ENCODE data around the gene ARHGAP23. TPM values are rescaled to one million over a fixed set of nuclear protein-coding genes. Genes with fewer than 3 reads are reported as not detected.

ARHGAP23 gene
- total and polyA plus RNA-seq, 4 experiments from 2014 or later, result 0.04 to 0.23 TPM; not detected in 2

DNA sequence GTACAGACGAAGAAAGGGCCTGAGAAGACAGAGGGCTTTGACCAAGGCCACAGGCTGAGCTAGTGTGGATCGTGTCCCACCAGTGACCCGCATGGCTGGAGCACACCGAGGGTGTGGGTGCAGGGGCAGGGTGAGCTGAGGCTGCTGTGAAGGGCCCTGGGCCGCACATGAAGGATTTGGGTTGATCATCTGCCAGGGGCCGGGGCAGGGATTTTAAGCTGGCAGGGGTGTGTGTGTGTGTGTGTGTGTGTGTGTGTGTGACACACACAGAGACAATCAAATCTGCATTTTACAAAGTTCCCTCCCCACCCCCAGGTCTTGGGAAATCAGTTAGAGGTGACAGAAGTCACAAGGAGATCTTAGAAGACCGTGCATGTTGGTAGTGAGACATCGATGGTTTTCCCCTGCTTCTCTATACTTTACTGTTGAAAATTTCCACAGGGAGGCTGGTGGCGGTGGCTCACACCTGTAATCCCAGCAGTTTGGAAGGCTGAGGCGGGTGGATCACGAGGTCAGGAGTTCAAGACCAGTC is 112.3 kb downstream of the ARHGAP23 start:
- H3K27me3 ChIP-seq (ENCODE audit: insufficient read depth, low read length), result no peaks in the 10 kb centered on the region
- H3K9me3 ChIP-seq (ENCODE audit: control insufficient read depth in 1 of 2, low read length in 2 of 2), result no peaks in the 10 kb centered on the region
- ChIA-PET CTCF (ENCODE audit: partially characterized antibody) (no interaction called here), POLR2A (ENCODE audit: partially characterized antibody) (no interaction called here)
- DNase-seq, result no peak
- no peaks in the 10 kb centered on the region for H3K4me1 ChIP-seq (ENCODE audit: insufficient read depth, low read length)
- H3K27ac ChIP-seq (ENCODE audit: low read depth, low read length), result no peak overlapping the region
- H3K9me3 Mint-ChIP-seq, result no peaks in the 10 kb centered on the region
- H3K4me1 Mint-ChIP-seq, result no peaks in the 10 kb centered on the region
- H3K4me3 Mint-ChIP-seq, result no peak overlapping the region
- H3K27ac Mint-ChIP-seq, result no peak overlapping the region
- no peaks in the 10 kb centered on the region for H3K36me3 Mint-ChIP-seq
- H3K4me3 ChIP-seq (ENCODE audit: low read length in 2 of 2), result no peak overlapping the region
- H3K27me3 Mint-ChIP-seq, result peaks cover 14 to 27% of the 10 kb centered on the region in 2 donors
- H3K36me3 ChIP-seq (ENCODE audit: insufficient read depth, low read length), result no peaks in the 10 kb centered on the region
- intact Hi-C loops (cut with micrococcal nuclease), result no loop called here

DNA sequence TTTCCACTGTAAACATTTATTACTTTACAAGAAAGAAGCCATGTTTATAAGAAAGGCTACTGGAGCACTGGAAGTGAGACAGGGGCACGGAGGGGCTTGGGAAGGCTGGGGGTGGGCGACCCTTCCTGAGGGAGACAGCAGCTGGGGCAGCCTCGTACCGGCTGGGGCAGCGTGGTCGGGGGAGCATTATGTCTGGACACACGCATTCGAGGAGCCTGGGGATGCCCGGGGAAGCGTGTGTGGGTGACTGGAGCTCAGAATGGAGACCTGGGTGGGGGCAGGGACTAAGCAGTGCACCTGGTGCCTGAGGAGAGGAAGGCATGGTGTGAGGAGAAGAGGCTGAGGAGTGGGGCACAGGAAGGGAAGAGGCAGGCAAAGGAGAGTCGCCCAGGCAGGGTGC is 113.0 kb downstream of the ARHGAP23 start:
- H3K9me3 Mint-ChIP-seq, result no peaks in the 10 kb centered on the region
- H3K27ac Mint-ChIP-seq, result peak overlapping the region in 1 of 7 donors; percentile 54
- no peak overlapping the region for H3K4me3 Mint-ChIP-seq
- H3K4me3 ChIP-seq (ENCODE audit: low read length in 2 of 2), result no peak overlapping the region
- no peaks in the 10 kb centered on the region for H3K36me3 ChIP-seq (ENCODE audit: insufficient read depth, low read length)
- ChIA-PET CTCF (ENCODE audit: partially characterized antibody) (interaction anchor here (0.7 kb wide), 1 partner anchor 16 kb away, joined by 4 read pairs; no protein-coding TSS in a partner anchor), POLR2A (ENCODE audit: partially characterized antibody) (no interaction called here)
- H3K36me3 Mint-ChIP-seq, result no peaks in the 10 kb centered on the region
- H3K27me3 Mint-ChIP-seq, result peaks cover 8 to 25% of the 10 kb centered on the region in 2 donors
- no peak overlapping the region for H3K27ac ChIP-seq (ENCODE audit: low read depth, low read length)
- intact Hi-C loops (cut with micrococcal nuclease), result no loop called here
- H3K4me1 ChIP-seq (ENCODE audit: insufficient read depth, low read length), result no peaks in the 10 kb centered on the region
- H3K9me3 ChIP-seq (ENCODE audit: control insufficient read depth in 1 of 2, low read length in 2 of 2), result no peaks in the 10 kb centered on the region
- H3K27me3 ChIP-seq (ENCODE audit: insufficient read depth, low read length), result no peaks in the 10 kb centered on the region
- H3K4me1 Mint-ChIP-seq, result no peaks in the 10 kb centered on the region
- DNase-seq, result no peak

DNA sequence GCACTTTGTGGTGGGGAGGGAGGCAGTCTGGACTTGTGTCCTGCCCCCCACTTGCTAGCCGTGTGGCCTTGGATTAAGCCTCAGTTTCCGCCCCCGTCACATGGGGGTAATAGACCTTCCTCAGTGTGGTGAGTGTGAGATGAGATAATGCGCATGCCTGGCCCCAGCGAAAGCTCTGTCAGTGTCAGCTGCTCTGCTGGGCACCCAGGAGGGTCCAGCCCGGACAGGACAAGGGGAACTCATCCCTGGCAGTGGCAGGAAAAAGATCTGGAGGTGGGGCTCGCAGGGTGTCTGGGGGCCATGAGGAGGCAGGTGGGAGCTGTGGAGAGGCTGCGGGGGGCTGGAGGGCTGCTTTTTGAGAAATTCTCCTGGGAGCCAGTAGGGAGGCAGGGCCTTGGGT is 114.0 kb downstream of the ARHGAP23 start:
- H3K36me3 Mint-ChIP-seq, result no peaks in the 10 kb centered on the region

DNA sequence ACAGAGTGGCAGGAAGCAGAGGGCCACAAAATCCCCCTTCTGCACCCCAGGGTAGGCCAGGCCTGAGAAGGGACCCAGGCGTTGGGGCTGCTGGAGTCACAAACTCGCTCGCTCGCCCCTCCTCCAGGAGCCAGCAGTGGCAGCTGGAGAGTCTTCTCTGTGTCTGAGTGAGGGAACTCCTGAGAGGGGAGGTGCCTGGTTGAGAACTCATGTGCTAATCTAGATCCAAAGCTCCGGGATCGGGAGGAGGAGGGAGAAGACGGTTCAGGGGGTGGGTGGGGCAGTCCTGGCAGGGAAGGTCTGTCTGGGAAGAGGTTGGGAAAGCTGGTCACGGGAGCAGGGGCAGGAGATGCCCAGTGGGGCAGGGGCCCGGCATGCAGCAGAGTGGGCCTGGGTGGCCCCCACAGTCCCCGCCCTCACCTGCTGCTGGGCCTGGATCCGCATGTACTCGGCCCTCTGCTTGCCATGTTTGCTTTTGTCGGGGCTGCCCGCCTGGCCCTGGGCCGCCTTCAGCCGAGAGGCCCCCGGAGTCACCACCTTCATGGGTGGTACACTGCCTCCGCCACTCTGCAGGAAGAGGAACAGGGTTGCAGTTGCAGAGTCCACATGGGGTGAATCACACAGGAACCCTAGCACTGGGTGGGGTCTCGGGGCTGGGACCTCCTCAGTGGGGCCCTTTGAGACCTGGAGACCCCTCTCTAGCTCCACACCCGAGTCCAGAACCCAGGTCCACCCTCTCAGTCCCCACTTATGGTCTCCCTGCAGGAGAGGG is 115.3 kb downstream of the ARHGAP23 start:
- no peak overlapping the region for H3K4me3 Mint-ChIP-seq
- intact Hi-C loops (cut with micrococcal nuclease), result no loop called here

More for the DNA sequence above, 114.0 kb downstream of the ARHGAP23 start:
- Histone ChIP-seq H3K36me3 (ENCODE audit: insufficient read depth, low read length) (no peaks in the 10 kb centered on the region), H3K27ac (ENCODE audit: low read depth, low read length) (no peak overlapping the region), H3K9me3 (ENCODE audit: control insufficient read depth in 1 of 2, low read length in 2 of 2) (no peaks in the 10 kb centered on the region), H3K4me1 (ENCODE audit: insufficient read depth, low read length) (no peaks in the 10 kb centered on the region), H3K27me3 (ENCODE audit: insufficient read depth, low read length) (no peaks in the 10 kb centered on the region), H3K4me3 (ENCODE audit: low read length in 2 of 2) (no peak overlapping the region)
- no peaks in the 10 kb centered on the region for H3K4me1 Mint-ChIP-seq
- H3K9me3 Mint-ChIP-seq, result no peaks in the 10 kb centered on the region
- intact Hi-C loops (cut with micrococcal nuclease), result no loop called here
- ChIA-PET CTCF (ENCODE audit: partially characterized antibody) (no interaction called here), POLR2A (ENCODE audit: partially characterized antibody) (no interaction called here)
- peaks cover 12 to 30% of the 10 kb centered on the region in 2 donors for H3K27me3 Mint-ChIP-seq
- DNase-seq, result no peak
- no peak overlapping the region for H3K4me3 Mint-ChIP-seq
- H3K27ac Mint-ChIP-seq, result no peak overlapping the region

DNA sequence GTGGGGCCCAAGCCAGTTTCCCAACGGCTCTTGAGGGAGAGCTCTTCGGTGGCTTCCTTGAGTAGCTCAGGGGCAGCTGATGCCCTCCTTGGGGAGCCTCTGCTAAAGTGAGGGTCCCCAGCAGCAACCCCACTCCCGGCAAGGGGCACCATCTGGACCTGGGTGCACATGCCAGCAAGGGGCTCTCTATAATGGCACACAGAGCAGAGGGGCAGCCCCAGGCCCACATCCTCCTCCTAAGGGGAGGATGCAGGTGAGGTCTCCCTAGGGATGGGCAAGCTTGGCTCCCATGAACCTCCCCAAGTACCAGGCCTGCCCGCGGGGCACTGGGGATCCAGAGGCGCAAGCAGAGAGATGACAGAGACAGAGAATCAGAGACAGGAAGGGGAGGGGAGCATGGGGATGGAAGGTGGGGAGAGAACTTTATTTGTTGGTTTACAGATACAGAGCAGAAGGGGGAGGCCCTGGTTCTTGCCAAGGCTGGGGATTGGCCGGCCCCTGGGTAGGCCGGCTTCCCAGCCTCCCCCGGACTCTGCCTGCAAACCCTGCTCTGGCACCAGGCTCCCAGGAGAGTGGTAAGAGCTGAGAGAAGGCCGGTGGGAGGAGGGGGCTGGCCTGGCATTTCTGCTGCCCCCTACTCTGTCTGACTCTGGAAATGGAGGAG is 116.0 kb downstream of the ARHGAP23 start:
- H3K36me3 Mint-ChIP-seq, result no peaks in the 10 kb centered on the region
- no peak overlapping the region for H3K27ac Mint-ChIP-seq
- H3K27me3 Mint-ChIP-seq, result peaks cover 14 to 26% of the 10 kb centered on the region in 2 donors
- Histone ChIP-seq H3K36me3 (ENCODE audit: insufficient read depth, low read length) (no peaks in the 10 kb centered on the region), H3K4me3 (ENCODE audit: low read length in 2 of 2) (no peak overlapping the region), H3K4me1 (ENCODE audit: insufficient read depth, low read length) (no peaks in the 10 kb centered on the region), H3K9me3 (ENCODE audit: control insufficient read depth in 1 of 2, low read length in 2 of 2) (no peaks in the 10 kb centered on the region), H3K27ac (ENCODE audit: low read depth, low read length) (no peak overlapping the region), H3K27me3 (ENCODE audit: insufficient read depth, low read length) (no peaks in the 10 kb centered on the region)
- DNase-seq, result no peak
- H3K4me1 Mint-ChIP-seq, result no peaks in the 10 kb centered on the region
- no peaks in the 10 kb centered on the region for H3K9me3 Mint-ChIP-seq
- ChIA-PET CTCF (ENCODE audit: partially characterized antibody) (interaction anchor here (0.7 kb wide), 1 partner anchor 14 kb away, joined by 3 read pairs; no protein-coding TSS in a partner anchor), POLR2A (ENCODE audit: partially characterized antibody) (no interaction called here)
- no peak overlapping the region for H3K4me3 Mint-ChIP-seq
- intact Hi-C loops (cut with micrococcal nuclease), result no loop called here

More for the DNA sequence above, 115.3 kb downstream of the ARHGAP23 start:
- H3K9me3 ChIP-seq (ENCODE audit: control insufficient read depth in 1 of 2, low read length in 2 of 2), result no peaks in the 10 kb centered on the region
- no peak overlapping the region for H3K27ac ChIP-seq (ENCODE audit: low read depth, low read length)
- peaks cover 12 to 28% of the 10 kb centered on the region in 2 donors for H3K27me3 Mint-ChIP-seq
- CTCF ChIA-PET (ENCODE audit: partially characterized antibody), result interaction anchor here (0.7 kb wide), 1 partner anchor 15 kb away, joined by 3 read pairs; no protein-coding TSS in a partner anchor
- no peaks in the 10 kb centered on the region for H3K9me3 Mint-ChIP-seq
- POLR2A ChIA-PET (ENCODE audit: partially characterized antibody), result no interaction called here
- H3K36me3 ChIP-seq (ENCODE audit: insufficient read depth, low read length), result no peaks in the 10 kb centered on the region
- H3K27ac Mint-ChIP-seq, result no peak overlapping the region
- no peaks in the 10 kb centered on the region for H3K4me1 ChIP-seq (ENCODE audit: insufficient read depth, low read length)
- no peaks in the 10 kb centered on the region for H3K27me3 ChIP-seq (ENCODE audit: insufficient read depth, low read length)
- no peaks in the 10 kb centered on the region for H3K4me1 Mint-ChIP-seq
- no peaks in the 10 kb centered on the region for H3K36me3 Mint-ChIP-seq
- no peak for DNase-seq
- H3K4me3 ChIP-seq (ENCODE audit: low read length in 2 of 2), result no peak overlapping the region

DNA sequence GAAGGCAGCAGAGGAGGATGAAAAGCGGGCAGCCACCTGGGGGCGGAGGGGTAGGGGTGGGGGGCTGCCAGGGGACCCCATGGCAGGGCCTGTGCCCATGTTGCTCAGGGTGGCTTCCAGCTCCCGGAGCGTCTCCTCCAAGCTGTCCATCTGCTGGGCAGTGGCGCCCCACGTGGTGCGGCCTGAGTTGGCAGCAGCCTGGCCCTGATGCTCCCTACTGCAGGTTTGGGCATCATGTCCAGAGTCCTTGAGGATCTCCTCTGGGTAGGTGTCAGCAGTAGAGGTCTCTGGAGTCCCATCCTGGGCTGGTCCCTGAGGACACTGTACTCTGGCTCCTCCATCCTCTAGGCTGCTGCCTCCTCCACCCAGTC is 116.6 kb downstream of the ARHGAP23 start:
- Mint-ChIP-seq H3K27me3 (peaks cover 14 to 29% of the 10 kb centered on the region in 2 donors), H3K27ac (no peak overlapping the region), H3K4me3 (no peak overlapping the region), H3K9me3 (no peaks in the 10 kb centered on the region), H3K4me1 (no peaks in the 10 kb centered on the region), H3K36me3 (no peaks in the 10 kb centered on the region)
- Histone ChIP-seq H3K9me3 (ENCODE audit: control insufficient read depth in 1 of 2, low read length in 2 of 2) (no peaks in the 10 kb centered on the region), H3K4me1 (ENCODE audit: insufficient read depth, low read length) (no peaks in the 10 kb centered on the region), H3K27me3 (ENCODE audit: insufficient read depth, low read length) (no peaks in the 10 kb centered on the region), H3K27ac (ENCODE audit: low read depth, low read length) (no peak overlapping the region), H3K4me3 (ENCODE audit: low read length in 2 of 2) (no peak overlapping the region), H3K36me3 (ENCODE audit: insufficient read depth, low read length) (no peaks in the 10 kb centered on the region)
- POLR2A ChIA-PET (ENCODE audit: partially characterized antibody), result no interaction called here
- no peak for DNase-seq
- intact Hi-C loops (cut with micrococcal nuclease), result no loop called here
- CTCF ChIA-PET (ENCODE audit: partially characterized antibody), result no interaction called here

DNA sequence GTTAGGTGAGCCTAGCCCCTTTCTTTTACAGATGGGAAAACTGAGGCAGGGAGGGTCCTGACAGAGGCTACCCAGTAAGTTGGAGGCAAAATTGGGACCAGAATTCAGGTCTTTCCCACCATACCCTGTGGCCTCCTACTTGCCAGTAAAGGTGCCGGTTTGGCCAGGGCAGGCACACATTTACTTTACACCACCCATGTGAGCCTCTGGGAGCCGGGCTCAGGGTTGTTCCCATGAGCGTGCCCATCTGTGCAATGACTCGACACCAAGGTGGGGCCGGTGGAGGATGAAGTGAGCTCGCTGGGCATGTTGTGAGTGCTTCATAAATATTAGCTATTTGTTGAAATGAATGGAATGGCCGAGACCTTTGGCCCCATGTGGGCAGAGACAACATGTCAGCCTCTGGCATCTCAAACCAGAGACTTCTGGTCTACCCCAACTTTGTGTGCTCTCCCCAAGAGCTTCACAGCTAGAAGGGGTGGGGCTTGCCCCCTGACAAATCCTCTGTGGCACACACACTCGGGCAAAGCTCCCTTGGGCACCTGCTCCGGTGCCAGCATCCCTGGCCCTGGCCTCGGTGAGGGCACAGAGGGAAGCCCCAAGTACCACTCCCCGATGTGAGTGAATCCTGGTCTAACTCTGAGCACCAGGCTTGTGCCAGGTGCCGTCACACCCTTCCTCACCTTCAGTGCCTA is 117.4 kb downstream of the ARHGAP23 start:
- intact Hi-C loops (cut with micrococcal nuclease), result no loop called here
- H3K9me3 Mint-ChIP-seq, result no peaks in the 10 kb centered on the region
- H3K4me3 Mint-ChIP-seq, result no peak overlapping the region
- DNase-seq, result no peak
- Histone ChIP-seq H3K27ac (ENCODE audit: low read depth, low read length) (no peak overlapping the region), H3K4me3 (ENCODE audit: low read length in 2 of 2) (no peak overlapping the region), H3K4me1 (ENCODE audit: insufficient read depth, low read length) (no peaks in the 10 kb centered on the region), H3K9me3 (ENCODE audit: control insufficient read depth in 1 of 2, low read length in 2 of 2) (no peaks in the 10 kb centered on the region), H3K36me3 (ENCODE audit: insufficient read depth, low read length) (no peaks in the 10 kb centered on the region), H3K27me3 (ENCODE audit: insufficient read depth, low read length) (no peaks in the 10 kb centered on the region)
- H3K36me3 Mint-ChIP-seq, result no peaks in the 10 kb centered on the region
- peaks cover 11 to 25% of the 10 kb centered on the region in 2 donors for H3K27me3 Mint-ChIP-seq
- ChIA-PET POLR2A (ENCODE audit: partially characterized antibody) (interaction anchor here (1.3 kb wide), 1 partner anchor 12 kb away, joined by 3 read pairs; no protein-coding TSS in a partner anchor), CTCF (ENCODE audit: partially characterized antibody) (interaction anchor here (1.3 kb wide), 1 partner anchor 12 kb away, joined by 5 read pairs; no protein-coding TSS in a partner anchor)
- H3K4me1 Mint-ChIP-seq, result no peaks in the 10 kb centered on the region
- no peak overlapping the region for H3K27ac Mint-ChIP-seq
